Mucosa of descending colon (tissue), 3 donors: ENCODE data around the gene ADAM22. TPM values are rescaled to one million over a fixed set of nuclear protein-coding genes. Genes with fewer than 3 reads are reported as not detected.

ENCODE experiments used
- ATAC-seq: fragments of 200-7000 bp; cut with Tn5 transposase; one replicate; pipeline ENCODE4 v1.9.1; 2020; ENCODE audit warnings: mild to moderate bottlenecking, moderate library complexity
- DNase-seq, 3 donors: peaks; one replicate each; pipeline ENCODE4 v3.0.0-alpha.2; 2020
- H3K36me3 ChIP-seq: fragments of 200-600 bp; one replicate; pipeline ENCODE4 v1.8.0; 2021; ENCODE audit warnings: low read depth, mild to moderate bottlenecking
- H3K4me1 ChIP-seq: fragments of 200-600 bp; one replicate; pipeline ENCODE4 v1.8.0; 2021; ENCODE audit warnings: low read depth, mild to moderate bottlenecking
- H3K4me3 ChIP-seq: fragments of 200-600 bp; one replicate; pipeline ENCODE4 v1.8.0; 2021; ENCODE audit warnings: mild to moderate bottlenecking
- H3K9me3 ChIP-seq: fragments of 200-600 bp; one replicate; pipeline ENCODE4 v1.8.0; 2021; ENCODE audit warnings: mild to moderate bottlenecking
- CTCF ChIP-seq: fragments of 200-600 bp; IDR thresholded peaks from one replicate; pipeline ENCODE4 v1.8.0; 2022; ENCODE audit warnings: antibody characterized with exemption, mild to moderate bottlenecking
- intact Hi-C, 2 donors: fragments of 100-400 bp; cut with DNase I in 1 of 2; cut with micrococcal nuclease in 1 of 2; formaldehyde crosslinking; loops; one replicate each; pipeline versions ENCODE4 v1.11.0 to v1.11.1; 2022; cut with DNase I, micrococcal nuclease
- total RNA-seq, 3 donors: library from RNA; stranded (reverse); fragmentation: NEBNext Ultra II Directional in 2 of 3; extraction: Animal tissue kit (Norgen Biotek cat#: 25700) in 2 of 3; gene quantifications; one replicate each; pipeline versions ENCODE4 v1.2.1 to v1.2.4, GENCODE V29; 2021 to 2023
- donor health status: DM: no; HTN: no; CAD: no; lungs with moderate emphysema.
- donor health status: DM: no; HTN: no; CAD: no.
- donor health status: DM: no; HTN: yes; CAD: no.

The ADAM22 gene
- total RNA-seq, 3 donors from 2014 or later = 1.8 to 4.6 (median 3.7) TPM

- intact Hi-C loops = no loop called here
- ATAC-seq (no peak), DNase-seq (no peak)
- H3K4me3 ChIP-seq = no peak overlapping the region
- no peaks in the 10 kb centered on the region for H3K9me3 ChIP-seq
- no peaks in the 10 kb centered on the region for H3K36me3 ChIP-seq
- H3K4me1 ChIP-seq = no peaks in the 10 kb centered on the region
- TF ChIP-seq CTCF = no peak
These were observed 14.3 kb downstream of the ADAM22 start for GRCh38 chr7:87948371-87948770.

- intact Hi-C loops = no loop called here
- Histone ChIP-seq H3K9me3 (no peaks in the 10 kb centered on the region), H3K4me3 (no peak overlapping the region), H3K36me3 (no peaks in the 10 kb centered on the region), H3K4me1 (no peaks in the 10 kb centered on the region)
- no peak for TF ChIP-seq CTCF
- DNase-seq (no peak), ATAC-seq (no peak)
These were observed 25.3 kb downstream of the ADAM22 start for GRCh38 chr7:87959336-87959735.

- DNase-seq (no peak), ATAC-seq (no peak)
- no peak for TF ChIP-seq CTCF
- intact Hi-C loops = no loop called here
- H3K9me3 ChIP-seq = no peaks in the 10 kb centered on the region
- H3K4me1 ChIP-seq = no peaks in the 10 kb centered on the region
- H3K4me3 ChIP-seq = no peak overlapping the region
- H3K36me3 ChIP-seq = no peaks in the 10 kb centered on the region
These were observed 26.2 kb downstream of the ADAM22 start for GRCh38 chr7:87960239-87960638.

- Histone ChIP-seq H3K4me3 (no peak overlapping the region), H3K9me3 (no peaks in the 10 kb centered on the region), H3K36me3 (no peaks in the 10 kb centered on the region), H3K4me1 (no peaks in the 10 kb centered on the region)
- DNase-seq (no peak), ATAC-seq (peak; percentile 61)
- intact Hi-C loops = no loop called here
- TF ChIP-seq CTCF = no peak
These were observed 27.7 kb downstream of the ADAM22 start for GRCh38 chr7:87961754-87962153.

- no peaks in the 10 kb centered on the region for H3K36me3 ChIP-seq
- H3K4me3 ChIP-seq = no peak overlapping the region
- ATAC-seq = no peak
- no peaks in the 10 kb centered on the region for H3K9me3 ChIP-seq
- peaks cover 4% of the 10 kb centered on the region for H3K4me1 ChIP-seq
- intact Hi-C loops = no loop called here
- no peak for TF ChIP-seq CTCF
- no peak for DNase-seq
These were observed 32.2 kb downstream of the ADAM22 start for GRCh38 chr7:87966271-87966670.

- Histone ChIP-seq H3K4me3 (no peak overlapping the region), H3K9me3 (no peaks in the 10 kb centered on the region), H3K4me1 (peaks cover 4% of the 10 kb centered on the region), H3K36me3 (no peaks in the 10 kb centered on the region)
- DNase-seq (no peak), ATAC-seq (no peak)
- no peak for TF ChIP-seq CTCF
- intact Hi-C loops = no loop called here
These were observed 34.0 kb downstream of the ADAM22 start for GRCh38 chr7:87968021-87968420.
